T-helper 1 cell treated with Interleukin-12 subunit alpha and Interleukin-12 subunit beta and Interleukin-4 antibody, amounts not matched to agents 30 ng/mL and 1 ng/mL, for 36 hours (primary cell): ENCODE data around the gene TRPV5. TPM values are rescaled to one million over a fixed set of nuclear protein-coding genes. Genes with fewer than 3 reads are reported as not detected.

Experiments
- intact Hi-C: fragments of 100-400 bp; cut with micrococcal nuclease; formaldehyde crosslinking; loops from one replicate; pipeline ENCODE4 v1.15.1; 2024
- total RNA-seq: library from RNA; stranded (reverse); gene quantifications from 2 replicates; pipeline ENCODE4 v1.2.3, GENCODE V29; 2022

The TRPV5 gene
- total RNA-seq, 1 donor from 2014 or later, result not detected

- intact Hi-C loops, result no loop called here
Observed at GRCh38 chr7:142910031-142910433, 23.5 kb downstream of the TRPV5 start.

- intact Hi-C loops, result no loop called here
Observed at GRCh38 chr7:142908921-142909890, 24.3 kb downstream of the TRPV5 start.

- intact Hi-C loops, result no loop called here
Observed at GRCh38 chr7:142908290-142908689, 25.3 kb downstream of the TRPV5 start.

GRCh38 chr7:142906643-142907042, 26.9 kb downstream of the TRPV5 start:
- intact Hi-C loops, result no loop called here

DNA sequence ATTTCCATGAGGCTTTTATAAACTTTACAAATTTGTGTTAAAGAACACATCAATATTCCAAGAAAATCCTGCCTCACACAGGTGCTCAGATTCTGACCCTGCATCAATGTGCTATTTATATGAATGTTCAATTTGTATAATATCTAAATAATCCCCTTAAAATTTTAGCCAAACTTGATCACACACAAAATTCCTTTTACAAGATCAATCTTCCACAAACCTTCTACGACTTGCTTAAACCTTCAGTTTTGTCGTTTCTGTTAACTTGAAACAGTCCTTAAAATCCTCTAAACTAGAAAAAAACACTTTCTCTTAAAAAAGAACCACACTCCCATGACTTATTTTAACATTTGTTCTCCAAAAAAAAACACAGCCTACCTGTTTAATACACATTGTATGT, 27.8 kb downstream of the TRPV5 start:
- intact Hi-C loops, result no loop called here

GRCh38 chr7:142904128-142904527, 29.4 kb downstream of the TRPV5 start:
- intact Hi-C loops, result no loop called here

DNA sequence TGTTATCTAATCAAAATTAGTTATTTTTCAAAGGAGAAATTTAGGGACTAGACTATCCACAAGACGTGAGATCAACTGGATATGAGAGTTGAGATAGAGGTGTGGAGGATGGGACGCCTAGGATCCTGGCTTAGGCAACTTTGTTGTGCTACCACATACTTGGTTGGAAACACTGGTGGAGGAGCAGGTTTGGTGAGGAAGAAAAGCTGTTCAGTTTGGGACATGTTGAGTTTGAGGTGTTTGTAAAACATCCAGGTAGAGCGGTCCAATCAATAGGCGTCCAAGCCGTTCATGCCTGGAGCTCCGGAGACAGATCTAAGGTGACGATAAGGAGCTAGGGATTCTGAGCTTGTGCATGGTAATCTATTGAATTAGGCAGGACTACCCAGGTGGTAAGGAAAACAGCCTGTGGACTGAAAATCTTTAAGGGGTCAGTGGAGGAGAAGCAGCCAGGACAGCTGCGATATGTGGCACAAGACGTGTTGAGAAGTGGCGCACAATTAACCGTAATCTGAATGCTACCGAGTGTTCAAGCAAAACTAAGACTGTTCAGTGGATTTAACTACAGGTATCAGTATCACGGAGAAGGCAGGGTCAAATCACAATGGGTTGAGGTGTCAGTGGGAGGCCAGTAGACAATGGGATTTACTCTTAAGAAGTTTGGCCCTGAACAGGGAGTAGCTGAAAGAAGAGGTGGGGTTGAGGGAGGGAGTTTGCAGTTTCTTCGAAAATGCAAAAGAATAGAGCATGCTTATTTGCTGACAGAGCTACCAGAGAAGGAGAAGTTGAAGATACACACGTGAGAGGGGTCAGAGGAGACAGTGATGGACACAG, 31.9 kb downstream of the TRPV5 start:
- intact Hi-C loops, result no loop called here

DNA sequence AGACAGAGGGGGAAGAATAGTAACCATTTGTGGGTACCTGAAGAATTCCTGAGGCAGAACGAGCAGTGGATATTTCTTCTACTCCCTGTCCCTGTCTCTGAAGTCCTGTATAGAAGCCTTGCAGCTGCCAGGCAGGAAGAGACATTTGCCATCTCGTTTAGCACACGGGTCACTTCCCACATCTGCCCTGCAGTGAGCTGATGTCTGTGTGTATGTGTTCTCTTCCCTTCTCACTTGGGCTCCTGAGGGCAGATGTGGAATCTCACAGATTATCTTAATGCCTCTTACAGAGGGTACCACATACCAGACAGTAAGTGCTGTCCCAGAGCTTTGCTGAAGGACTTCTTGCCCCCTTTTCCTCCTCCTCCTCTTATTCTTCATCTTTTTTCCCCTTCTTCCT, 33.9 kb downstream of the TRPV5 start:
- intact Hi-C loops, result no loop called here

DNA sequence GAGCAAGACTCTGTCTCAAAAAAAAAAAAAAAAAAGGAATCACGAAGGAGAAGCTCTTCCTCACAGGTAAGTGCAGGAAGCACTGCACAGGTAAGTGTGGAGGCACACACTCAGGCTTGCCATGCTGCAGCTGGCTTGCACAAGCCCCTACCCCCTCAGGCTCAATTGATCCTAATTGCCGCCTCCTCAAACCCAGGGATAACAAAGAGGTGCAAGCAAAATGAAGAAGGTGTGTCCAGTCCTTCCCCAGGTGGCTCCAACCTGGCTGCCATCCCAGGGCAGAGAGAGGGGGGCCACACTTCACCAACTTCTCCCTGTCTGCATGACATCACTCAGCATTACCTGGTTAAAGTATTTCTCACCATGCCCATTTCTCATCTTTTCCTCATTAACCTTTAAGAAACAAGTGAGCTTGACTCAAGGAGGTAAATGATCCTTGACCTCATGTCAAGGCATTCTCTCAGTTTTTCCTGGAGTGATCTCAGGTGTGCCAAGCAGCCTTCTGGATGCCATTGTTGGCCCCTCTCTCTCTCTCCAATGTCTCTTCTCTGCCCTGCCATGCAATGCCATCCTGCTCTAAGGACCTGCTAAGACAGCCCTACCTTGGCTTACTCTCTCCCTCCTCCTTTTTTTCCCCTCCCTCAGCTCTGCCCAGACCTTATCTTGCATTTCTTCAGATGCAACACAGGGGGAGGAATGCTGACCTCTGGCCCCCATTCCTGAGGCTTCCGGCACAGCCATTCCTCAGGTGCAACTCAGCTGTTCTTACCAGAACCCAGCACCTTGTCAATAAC, 35.0 kb downstream of the TRPV5 start:
- intact Hi-C loops, result no loop called here

DNA sequence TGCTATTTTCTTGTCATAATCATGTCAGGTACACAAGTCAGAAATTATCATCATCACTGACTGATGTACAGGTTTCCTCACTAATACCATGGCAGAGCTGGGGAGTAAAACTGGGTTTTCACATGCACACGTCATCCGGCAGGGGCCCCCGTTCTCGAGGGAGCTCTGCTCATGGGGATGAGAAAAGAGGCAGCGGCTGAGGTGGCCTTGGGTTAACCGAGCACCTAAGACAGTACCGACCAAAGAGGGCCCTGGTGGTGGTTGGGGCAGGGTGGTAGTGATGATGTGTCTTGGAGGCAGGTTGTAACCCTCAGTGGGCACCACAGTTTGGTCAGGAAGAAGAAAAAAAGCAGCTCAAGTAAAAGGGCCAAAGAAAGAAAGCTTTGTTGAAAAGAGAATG, 35.9 kb downstream of the TRPV5 start:
- intact Hi-C loops, result no loop called here

GRCh38 chr7:142896741-142897379, 36.7 kb downstream of the TRPV5 start:
- intact Hi-C loops, result no loop called here

DNA sequence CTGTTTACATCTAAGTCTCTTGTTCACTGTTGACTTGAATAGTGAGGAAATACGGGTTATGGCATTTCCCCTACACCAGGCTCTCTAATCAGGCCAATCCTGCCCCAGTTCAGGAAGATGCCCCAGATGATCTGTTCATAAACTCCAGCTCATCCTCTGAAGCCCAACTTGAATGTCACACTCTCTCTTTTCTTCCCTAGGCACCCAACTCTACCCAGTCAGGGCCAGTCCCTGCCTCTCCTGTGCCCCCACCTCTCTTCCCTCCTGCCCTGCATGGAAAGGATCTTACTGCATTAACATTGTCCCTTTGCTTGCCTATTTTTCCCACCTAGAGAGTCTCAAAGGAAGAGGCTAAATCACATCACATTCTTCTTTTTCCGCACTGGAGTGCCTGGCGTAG, 37.4 kb downstream of the TRPV5 start:
- intact Hi-C loops, result no loop called here

DNA sequence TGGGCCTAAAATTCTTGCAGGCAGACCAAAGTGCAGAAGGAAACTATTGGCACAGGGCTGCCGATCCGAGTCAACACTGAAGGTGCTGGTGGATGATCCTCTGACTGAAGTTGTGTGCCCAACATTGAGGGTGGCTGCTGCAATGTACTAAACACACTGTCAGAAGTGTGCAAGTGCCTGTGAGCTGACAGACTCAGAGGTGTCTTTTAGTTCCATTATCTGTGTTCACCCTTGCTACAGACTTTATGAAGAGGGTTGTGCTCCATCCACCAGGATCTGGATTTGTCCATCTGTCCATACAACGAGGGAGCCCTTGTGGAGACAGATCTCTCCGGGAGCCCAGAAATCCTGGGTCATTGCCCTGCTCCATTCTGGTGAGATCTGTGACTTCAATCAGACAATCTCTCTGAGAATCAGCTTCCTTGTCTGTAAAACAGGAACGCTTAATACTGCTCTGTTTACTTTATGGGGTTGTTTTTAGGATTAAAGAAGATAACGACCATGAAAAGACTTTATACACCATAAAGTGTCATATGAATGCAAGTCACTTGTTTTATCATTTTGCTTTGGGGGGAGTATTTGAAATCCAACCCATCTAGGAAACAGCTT, 38.5 kb downstream of the TRPV5 start:
- intact Hi-C loops, result no loop called here

GRCh38 chr7:142894112-142894984, 39.2 kb downstream of the TRPV5 start:
- intact Hi-C loops, result no loop called here

DNA sequence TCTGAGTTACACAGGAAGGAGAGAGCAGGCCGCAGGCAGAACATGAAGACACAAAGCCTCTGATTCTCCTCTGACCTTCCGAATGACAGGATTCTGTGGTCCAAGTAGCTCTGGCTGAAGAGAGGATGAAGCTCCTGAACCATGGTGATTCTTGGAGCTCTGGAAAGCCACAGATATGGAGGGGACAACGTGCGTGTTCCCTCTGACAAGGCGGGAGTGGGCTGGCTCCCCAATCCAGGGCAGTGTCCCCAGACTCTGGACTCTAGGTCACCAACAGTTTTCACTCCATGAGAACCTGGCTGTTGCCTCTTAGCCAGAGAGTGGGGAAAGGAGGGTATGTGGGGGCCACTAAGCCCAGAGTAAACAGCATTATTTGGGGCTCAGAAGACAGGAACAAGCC, 40.6 kb downstream of the TRPV5 start:
- intact Hi-C loops, result no loop called here

DNA sequence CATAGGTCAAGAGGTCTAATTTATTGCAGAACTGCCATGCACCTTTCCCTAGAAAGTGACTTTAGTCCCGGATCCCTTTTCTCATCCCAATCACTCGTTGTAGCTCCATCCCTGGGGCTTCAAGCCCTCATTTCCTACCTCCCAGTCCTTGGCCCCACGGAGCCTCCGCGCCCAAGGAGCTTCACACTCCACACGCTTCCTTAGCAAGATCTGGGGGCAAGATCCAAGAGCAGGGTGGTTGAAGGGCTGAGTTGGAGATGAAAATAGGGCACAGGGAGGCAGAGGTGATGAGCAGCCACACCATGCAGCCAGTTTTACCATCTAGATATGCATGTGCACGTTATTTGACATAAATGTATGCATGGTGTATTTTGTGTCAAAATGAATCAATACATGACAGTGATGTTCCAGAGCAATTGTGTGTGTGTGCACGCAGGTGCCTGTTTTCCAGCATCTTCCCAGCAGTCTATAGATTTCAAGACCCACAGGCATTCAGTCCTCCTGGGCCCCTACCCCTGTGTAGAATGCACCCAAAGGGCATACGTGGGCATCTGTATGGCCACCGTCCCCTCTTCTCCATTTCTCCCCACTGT, 42.0 kb downstream of the TRPV5 start:
- intact Hi-C loops, result no loop called here

- intact Hi-C loops, result no loop called here
Observed at GRCh38 chr7:142890874-142891485, 42.6 kb downstream of the TRPV5 start.

DNA sequence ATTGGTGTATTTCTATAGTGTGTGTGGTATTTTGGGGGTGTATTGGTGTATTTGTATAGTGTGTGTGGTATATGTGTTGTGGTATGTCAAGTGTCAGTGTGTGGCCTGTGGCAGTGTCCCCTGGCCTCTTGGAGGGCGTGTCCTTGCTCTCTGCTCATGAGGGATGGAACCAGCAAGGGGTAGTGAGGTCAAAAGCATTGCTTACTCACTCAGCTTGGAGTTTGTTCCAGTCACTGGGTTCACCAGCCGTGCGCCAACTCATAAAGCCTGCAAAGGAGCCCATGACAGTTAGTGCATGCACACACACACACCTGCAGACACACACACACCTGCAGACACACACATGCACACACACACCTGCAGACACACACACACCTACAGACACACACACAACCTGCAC, 43.7 kb downstream of the TRPV5 start:
- intact Hi-C loops, result no loop called here
